ENCODE results near the gene HAUS7.

- TF ChIP-seq REPIN1 (tag by site-specific recombination; IDR thresholded peaks at IDR 0.05; ENCODE audit: low read depth) (no peak), MYNN (tag by site-specific recombination; IDR thresholded peaks at IDR 0.05; ENCODE audit: borderline replicate concordance) (no peak), ZNF335 (tag by site-specific recombination; conservative IDR thresholded peaks at IDR 0.05) (no peak), ZFP41 (tag by site-specific recombination; IDR thresholded peaks at IDR 0.05; ENCODE audit: borderline replicate concordance) (no peak), ZNF423 (tag by site-specific recombination; IDR thresholded peaks at IDR 0.05) (no peak), CTCF (tag by site-specific recombination; IDR thresholded peaks at IDR 0.05) (no peak), ZNF404 (tag by site-specific recombination; IDR thresholded peaks at IDR 0.05) (no peak), ZNF398 (tag by site-specific recombination; IDR thresholded peaks at IDR 0.05) (no peak), ZNF670 (tag by site-specific recombination; IDR thresholded peaks at IDR 0.05; ENCODE audit: low read depth) (no peak), ZNF114 (tag by site-specific recombination; IDR thresholded peaks at IDR 0.05) (no peak), ZNF785 (tag by site-specific recombination; IDR thresholded peaks at IDR 0.05) (no peak), REST (tag by site-specific recombination; IDR thresholded peaks at IDR 0.05) (no peak)
Measured at GRCh38 chrX:153487590-153488071, 17.3 kb upstream of the HAUS7 start.

All from HEK293 (cell line).